ENCODE results near the gene IL11. TPM values are rescaled to one million over a fixed set of nuclear protein-coding genes. Genes with fewer than 3 reads are reported as not detected.

IL11 gene
- total RNA-seq, 1 experiment from 2014 or later = 52.7 TPM

DNA sequence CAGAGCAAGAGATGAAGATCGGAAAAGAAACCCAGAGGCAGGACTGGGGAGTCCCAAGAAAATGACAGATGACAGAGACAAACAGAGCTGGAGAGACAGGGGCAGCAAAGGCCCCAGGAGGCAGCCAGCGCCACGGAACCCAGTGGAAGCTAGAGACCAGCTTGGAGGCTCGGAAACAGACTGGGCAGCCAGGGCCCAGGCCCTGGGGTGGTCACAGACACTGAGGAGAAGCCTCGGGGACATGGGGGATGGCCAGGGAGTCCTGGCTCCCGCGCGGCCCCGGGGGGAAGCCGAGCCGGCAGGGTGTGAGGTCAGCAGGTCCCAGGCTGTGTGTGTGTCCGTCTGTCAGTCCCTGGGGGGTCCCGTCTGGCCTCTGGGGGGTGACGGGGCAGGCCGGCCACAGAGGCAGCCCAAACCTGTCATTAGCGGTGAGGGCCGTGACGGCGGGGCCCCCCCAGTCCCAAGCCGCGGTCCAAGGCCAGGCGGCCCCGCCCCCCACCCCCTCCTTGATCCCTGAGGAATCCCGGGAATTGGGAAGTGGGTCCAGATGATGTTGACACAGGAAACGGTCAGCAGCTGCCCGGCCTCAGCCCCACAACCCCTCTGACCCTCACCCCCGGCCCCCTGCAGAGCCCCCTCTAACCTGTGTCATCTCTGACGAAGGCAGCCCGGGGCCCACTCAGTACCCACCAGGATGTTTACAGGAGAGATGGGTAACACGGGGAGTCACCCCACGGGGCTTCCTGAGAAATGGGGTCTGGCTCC is 3.9 kb upstream of the IL11 start:
- no peak for DNase-seq (ENCODE audit: low read depth)

DNA sequence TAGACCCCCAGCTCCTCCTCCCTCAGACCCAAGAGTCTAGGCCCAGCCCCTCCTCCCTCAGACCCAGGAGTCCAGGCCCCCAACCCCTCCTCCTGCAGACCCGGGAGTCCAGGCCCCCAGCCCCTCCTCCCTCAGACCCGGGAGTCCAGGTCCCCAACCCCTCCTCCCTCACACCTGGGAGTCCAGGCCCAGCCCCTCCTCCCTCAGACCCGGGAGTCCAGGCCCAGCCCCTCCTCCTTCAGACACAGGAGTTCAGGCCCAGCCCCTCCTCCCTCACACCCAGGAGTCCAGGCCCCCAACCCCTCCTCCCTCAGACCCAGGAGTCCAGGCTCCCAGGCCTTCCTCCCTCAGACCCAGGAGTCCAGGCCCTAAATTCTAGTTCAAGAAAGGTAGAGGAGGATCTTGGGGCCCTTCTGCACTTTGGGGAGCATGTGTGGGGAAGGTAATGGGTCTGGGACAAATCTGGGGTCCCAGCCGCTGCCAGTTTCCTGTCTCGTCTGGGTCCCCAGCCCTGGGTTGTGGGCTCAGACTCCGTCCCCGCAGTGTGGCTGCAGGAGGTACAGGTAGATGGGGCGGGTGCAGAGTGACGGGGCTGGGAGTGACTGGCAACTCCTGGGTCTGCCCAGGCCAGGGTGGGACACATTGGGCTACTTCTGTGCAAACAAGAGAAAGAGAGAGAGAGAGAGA is 3.2 kb upstream of the IL11 start:
- DNase-seq (ENCODE audit: low read depth) = no peak

DNA sequence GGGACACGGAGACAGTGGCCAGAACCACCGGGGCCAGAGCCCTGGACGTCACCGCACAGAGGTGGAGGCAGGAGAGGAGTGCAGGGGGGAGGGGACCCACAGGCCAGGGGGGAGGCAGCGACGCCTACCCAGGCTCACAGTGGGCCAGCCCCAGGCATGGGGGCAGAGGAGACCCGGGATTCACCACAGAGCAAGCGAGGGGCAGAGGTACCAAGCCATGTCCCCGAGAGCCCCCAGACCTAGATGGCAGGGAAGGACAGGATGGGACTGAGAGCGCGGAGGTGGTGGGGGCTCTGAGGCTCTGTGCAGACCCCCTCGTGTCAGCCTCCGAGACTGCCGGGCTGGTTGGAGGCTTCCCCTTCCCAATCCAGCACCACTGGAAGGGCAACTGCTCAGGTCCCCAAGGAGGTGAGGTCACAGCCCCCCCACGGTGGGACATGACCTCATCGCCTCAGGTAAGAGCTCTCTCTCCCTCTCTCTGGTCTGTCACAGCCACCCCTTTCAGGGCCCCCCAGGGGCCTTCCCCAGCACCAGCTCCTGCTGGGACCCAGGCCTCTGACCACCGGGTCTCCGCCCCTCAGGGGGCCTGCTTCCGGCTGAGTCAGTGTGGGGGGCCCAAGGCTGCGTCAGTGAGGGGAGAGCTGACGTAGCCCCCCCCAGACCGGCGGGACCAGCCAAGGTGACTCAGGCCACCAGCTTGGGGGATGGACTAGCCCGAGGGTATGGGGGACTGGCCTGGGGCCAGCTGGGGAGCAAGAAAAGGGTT is 2.2 kb upstream of the IL11 start:
- peak; percentile 76 for DNase-seq (ENCODE audit: low read depth)

DNA sequence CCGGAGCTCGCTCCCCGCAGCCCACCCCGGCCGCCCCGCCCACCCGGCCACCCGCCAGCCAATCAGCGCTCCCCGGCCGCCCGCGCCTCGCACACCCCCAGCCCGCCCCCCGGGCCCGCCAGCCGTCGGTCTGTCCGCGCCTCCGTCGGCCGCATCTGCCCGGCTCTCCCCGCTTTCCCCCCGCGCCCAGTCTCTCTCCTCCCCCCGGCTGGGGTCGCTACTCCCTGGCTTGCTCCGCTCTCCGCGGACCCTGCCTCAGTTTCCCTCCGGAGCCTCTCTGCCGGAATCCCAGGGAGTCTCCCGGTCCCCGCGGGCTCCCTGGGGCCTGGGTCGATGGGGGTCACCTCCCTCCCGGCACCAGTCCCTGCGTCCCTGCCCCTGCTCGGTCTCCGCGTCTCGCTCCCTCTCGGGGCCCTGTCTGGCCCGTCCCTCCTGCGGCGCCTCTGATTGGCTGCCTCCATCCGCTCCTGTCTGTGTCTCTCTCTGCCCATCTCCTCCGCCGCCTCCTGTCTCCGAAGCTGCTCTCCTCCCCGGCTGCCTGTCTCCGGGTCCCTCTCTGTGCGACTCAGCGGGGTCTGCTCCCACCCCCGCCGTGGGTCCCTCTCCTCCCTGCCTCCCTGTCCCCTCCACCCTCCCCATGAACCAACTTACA is 484 bp downstream of the IL11 start:
- peak; percentile 76 for DNase-seq (ENCODE audit: low read depth)

DNA sequence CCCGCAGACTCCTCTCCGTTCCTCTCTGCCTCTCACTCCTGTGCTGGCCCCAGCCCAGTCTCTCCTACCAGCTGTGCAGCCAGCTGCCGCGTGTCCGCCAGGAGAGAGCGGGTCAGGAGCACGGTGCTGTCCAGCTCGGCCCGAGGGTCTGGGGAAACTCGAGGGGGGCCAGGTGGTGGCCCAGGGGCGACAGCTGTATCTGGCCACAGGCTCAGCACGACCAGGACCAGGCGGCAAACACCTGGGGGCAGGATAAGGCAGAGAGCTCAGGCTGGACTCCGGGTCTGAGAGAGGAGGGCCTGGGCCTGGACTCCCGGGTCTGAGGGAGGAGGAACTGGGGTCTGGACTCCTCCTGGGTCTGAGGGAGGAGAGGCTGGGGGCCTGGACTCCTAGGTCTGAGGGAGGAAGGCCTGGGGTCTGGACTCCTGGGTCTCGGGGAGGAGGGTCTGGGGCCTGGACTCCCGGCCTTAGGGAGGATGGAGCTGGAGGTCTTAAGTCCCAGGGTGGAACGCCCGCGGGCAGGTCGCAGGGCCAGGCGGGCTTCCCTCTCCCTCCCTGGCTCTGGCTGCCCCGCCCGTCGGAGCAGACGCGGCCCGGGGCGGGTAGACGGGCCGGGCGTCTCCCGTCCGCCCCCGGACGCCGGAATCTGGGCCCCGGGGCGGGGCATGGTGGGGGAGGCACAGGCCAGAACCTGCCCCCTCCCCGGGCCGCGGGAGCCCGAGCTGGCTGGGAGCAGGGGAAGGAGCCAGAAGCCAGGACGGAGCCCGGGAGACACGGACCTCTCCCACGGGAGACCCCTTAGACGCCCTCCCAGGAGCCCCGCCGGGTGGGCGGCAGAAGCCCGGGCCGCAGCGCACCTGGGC is 1.3 kb downstream of the IL11 start:
- peak; percentile 46 for DNase-seq (ENCODE audit: low read depth)

DNA sequence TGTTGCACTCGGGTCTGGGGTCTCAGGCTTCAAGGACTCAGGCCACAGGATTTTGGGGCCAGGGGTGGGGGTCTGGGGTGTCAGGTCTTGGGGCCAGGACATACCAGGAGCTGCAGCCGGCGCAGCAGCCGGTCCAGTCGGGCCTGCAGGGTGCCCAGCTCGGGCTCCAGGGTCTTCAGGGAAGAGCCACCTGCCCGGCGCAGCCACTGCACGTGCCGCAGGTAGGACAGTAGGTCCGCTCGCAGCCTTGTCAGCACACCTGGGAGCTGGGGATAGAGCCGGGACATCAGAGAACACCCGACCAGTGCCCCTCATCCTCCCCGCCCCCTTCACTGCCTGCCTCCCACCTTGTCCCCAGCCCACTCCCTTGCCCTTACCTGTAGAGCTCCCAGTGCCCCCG is 2.2 kb downstream of the IL11 start:
- DNase-seq (ENCODE audit: low read depth) = no peak

DNA sequence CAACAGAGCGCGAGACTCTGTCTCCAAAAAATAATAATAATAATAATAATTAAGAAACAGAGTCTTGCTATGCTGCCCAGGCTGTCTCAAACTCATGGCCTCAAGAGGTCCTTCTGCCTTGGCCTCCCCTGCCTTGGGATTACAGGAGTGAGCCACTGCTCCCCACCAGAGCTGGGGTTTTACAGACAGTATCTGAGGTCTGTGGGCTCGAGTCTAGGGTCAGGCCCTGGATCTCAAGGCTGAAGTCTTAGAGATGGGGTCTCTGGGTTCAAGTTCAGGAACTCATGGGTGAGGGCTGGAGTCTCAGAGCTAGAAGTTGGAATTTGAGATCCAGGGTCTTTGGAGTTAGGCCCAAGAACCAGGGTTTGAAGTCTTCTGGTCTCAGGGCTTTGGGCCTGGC is 3.5 kb downstream of the IL11 start:
- DNase-seq (ENCODE audit: low read depth) = no peak

DNA sequence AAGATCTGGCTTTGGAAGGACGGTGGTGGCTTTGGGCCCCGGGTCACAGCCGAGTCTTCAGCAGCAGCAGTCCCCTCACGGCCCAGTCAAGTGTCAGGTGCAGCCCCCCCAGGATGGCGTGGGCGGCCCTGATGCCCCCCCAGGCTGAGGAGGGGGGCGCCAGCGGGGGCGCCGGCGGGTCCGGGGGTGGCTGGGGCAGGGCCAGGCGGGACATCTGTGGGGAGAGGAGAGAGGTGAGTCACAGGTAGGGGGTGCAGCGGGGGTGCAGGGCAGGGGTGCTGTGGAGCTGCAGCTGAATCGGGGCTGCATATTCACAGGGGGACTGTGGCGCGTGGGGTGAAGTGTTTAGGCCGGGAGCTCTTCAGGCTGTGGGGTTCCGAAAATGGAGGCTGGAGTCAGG is 4.3 kb downstream of the IL11 start:
- DNase-seq (ENCODE audit: low read depth) = no peak

DNA sequence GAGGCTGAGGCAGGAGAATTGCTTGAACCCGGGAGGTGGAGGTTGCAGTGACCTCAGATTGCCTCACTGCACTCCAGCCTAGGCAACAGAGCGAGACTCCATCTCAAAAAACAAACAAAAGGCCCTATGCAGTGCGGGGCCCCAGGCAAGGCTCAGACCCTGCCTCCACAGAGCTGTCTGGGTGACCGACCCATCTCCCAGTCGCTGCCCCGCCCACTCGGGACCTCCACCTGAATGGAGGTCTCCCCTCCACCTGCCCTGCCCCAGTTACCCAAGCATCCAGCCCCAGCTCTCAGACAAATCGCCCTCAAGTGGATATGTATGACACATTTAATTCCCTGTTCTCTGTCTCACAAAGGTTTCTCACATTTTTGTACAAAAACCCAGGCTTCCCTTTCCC is 5.0 kb downstream of the IL11 start:
- no peak for DNase-seq (ENCODE audit: low read depth)

DNA sequence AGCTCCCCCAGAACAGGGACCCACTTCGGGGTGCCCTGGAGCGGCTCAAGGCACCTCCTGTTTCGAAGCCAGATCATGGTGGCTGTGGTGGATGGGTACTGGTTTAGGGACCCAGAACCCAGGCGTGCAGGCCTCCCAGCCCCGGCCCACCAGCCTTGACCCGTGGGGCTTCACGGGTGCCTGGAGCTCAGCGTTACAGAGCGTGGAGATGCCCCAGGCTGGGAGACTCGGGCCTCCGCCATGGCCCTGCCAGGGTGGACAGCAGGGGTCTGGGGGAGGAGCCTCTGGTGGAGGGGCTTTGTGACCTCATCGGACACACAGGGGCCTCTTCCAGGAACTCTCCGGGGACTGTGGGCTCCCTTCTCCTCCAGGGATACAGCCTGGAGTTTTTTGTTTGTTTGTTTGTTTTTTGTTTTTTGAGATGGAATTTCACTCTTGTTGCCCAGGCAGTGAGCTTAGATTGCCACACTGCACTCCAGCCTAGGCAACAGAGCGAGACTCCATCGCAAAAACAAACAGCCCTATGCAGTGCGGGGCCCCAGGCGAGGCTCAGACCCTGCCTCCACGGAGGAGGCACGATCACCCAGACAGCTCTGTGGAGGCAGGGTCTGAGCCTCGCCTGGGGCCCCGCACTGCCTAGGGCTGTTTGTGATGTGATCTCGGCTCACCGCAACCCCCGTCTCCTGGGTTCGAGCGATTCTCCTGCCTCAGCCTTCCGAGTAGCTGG is 7.1 kb downstream of the IL11 start, which contains the start of gene GARIN5B:
TSS of gene GARIN5B (minus strand) at position 271 of the 727 bp plus-strand sequence. CDS start at position 77, 194 bp downstream.
- no peak for DNase-seq (ENCODE audit: low read depth)

DNA sequence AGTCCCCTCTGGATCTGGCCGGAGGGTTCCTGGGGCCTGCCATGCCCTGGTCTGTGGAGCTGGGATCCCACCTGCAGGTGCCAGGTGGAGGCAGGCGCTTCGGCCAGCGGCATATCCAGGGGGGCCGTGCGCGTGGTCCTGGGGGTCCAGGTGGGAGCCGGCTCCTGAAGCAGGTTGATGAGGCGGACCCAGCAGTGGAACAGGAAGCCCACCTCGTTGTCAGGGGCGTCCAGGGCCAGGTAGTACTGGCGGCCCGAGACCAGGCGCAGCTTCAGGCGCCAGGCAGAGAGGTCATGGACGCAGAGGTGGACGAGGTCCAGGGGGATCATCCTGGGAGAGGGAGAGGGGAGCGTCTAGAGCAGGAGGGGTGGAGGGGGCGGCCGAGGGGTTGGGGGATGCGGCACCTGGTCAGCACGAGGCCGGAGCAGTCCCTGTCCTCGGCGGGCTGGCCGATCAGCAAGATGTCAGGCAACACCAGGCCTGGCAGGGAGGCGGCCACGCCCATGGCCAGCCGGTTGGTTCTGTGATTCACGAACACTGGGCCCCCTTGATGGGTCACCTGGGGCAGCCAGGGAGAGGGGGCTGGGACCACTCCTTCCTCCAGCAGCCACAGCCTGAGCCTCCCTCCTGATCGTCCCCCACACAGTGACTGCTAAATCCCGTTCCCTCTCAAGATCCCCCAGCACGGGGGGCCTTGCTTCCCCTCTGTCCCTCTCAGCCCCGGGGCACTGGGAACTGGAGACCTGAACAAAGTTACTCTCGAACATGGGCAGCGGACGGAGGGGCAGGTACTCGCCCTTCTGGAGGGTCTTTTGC is 7.9 kb downstream of the IL11 start:
- no peak for DNase-seq (ENCODE audit: low read depth)

DNA sequence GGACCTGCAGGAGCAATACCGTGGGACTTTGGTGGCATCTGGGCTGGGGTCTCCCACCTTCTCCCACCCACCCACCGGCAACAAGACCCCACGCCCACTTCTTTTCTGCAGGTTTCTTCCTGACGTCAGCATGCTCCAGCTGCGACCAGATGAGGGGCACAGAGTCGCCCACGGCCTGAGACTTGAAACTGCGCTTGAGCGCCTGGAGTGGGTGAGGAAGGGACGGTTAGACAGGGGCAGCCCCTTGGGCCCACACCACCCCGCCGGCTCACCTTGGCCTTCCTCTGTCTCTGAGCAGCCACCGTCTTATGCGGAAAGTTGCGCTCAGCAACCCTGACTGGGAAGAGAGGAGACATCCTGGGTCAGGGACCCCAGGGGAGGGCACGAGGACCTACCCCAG is 9.4 kb downstream of the IL11 start:
- DNase-seq (ENCODE audit: low read depth) = no peak

DNA sequence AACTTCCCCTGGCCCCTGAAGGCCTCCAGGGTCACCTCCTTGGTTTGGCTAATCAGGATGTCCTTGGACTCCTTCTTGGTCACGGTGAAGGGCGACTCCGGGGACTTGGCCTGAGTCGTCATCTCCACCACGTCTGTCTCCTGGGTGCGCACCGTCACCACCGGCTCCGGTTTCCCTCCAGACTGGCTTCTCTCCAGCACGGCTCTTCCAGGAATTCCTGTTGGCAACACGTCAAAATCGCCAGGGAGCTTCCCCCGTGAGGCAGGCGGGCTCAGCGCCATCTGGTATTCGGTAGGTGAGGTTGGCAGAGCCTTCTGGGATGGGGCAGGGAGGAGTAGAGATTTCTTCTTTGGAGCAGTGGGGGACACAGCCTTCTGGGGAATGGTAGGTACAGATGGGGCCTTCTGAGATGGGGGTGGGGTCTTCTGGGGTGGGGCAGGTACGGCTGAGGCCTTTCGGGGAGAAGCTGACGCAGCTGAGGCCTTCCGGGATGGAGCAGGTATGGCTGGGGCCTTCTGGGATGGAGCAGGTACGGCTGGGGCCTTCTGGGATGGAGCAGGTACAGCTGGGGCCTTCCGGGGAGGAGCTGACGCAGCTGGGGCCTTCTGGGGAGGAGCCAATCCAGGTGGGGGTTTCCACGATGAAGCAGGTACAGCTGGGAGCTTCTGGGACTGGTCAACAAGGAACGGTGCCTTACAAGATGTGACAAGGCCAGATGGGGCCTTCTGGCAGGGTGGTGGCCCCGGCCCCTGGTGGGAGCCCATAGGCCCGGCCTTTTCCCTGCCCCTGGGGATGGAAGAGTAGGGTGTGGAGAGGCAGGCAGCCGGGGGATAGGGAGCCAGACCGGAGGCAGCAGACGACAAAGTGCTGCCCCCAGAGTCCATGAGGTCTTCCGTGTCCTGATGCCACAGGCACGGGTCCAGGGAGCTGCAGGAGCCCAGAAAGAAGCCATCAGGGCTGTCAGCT is 11.0 kb downstream of the IL11 start:
- no peak for DNase-seq (ENCODE audit: low read depth)

DNA sequence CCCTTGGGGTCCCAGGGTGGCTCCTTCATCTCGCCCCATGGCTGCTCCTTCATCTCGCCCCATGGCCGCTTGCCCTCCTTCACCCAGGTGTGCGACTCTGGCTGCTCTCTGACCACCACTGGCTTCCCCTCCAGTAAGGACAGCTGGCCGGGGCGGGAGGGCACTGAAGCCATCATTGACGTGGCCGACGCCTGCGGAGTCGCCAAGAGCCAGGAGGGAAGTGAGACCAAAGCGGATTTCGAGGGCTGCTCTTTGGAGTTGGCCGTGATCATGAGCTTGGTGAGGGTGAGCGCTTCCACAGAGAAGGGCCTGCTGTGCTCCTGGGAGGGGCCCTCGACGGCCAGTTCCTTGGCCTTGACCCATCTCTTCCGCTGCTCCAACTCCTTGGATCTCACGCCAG is 11.8 kb downstream of the IL11 start:
- no peak for DNase-seq (ENCODE audit: low read depth)

DNA sequence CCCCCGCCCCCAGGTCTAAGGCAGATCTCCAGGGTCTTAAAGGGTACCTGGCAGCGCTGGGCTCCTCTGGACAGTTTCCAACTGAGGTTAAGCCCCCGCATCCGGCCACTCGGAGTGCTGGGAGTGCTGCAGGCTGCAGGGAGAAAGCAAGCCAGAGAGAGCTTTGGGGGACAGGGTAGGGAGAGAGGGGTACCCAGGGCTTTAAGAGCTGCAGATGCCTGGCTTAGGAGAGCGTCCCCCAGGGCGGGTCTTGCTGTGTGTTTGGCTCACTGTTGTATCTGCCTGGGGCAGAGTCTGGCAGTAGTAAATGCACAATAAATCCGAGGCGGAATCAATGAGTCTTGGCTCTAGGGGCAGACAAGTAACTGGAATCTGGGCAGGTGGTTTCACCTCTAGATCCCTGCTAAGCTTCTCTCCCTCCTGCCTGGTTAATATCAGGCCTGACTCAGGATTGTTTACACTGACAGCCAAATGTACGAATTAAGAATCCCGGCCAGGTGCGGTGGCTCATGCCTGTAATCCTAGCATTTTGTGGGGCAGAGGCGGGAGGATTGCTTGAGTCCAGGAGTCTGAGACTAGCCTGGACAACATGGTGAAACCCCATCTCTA is 14.9 kb downstream of the IL11 start:
- no peak for DNase-seq (ENCODE audit: low read depth)

DNA sequence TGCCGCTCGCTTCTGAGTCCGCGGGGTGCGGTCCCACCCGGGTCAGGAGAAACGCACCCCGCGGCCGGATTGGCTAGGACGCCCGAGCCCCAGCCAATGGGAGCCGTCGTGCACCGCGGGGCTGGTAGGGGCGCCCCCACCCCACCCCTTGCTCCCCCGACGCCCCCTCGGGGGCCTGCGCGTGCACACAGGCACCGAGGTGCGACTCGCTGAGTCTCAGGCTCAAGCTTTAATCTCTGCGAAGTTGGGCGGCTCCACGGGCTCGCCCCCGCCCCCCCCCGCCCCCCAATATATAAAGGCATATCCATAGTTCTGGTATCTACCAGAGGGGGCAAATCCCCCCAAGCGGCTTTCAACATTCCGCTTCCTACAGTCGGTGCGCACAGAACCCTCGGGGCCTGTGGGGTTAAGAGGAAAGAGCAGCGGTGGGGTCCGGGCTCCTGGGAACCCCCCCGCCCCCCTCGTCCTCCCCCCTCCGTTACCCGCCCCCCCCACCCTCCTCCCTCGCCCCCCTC is 15.5 kb downstream of the IL11 start, which contains the start of gene COX6B2:
TSS of gene COX6B2 (minus strand) at position 22 of the 515 bp plus-strand sequence. CDS start 198 bp downstream, outside the sequence.
- DNase-seq (ENCODE audit: low read depth) = no peak

Data from HT1080 (cell line).